LHCN-M2 (cell line): Measurements from ENCODE around the gene SMARCC1. TPM values are rescaled to one million over a fixed set of nuclear protein-coding genes. Genes with fewer than 3 reads are reported as not detected.
A peak's percentile ranks its signal among the peaks of the same experiment; 100 is the strongest.

Experiments used
- DNase-seq: peaks from one replicate; pipeline ENCODE4 v3.0.0-alpha.2; 2012; ENCODE audit warnings: low read depth
- total RNA-seq: library from RNA; depleted of rRNA; stranded (reverse); fragments of >200 nt; gene quantifications from 2 replicates; pipeline ENCODE4 v1.2.3, GENCODE V29; 2014

Gene SMARCC1
- total RNA-seq, 1 experiment from 2014 or later: 44.9 TPM

DNA sequence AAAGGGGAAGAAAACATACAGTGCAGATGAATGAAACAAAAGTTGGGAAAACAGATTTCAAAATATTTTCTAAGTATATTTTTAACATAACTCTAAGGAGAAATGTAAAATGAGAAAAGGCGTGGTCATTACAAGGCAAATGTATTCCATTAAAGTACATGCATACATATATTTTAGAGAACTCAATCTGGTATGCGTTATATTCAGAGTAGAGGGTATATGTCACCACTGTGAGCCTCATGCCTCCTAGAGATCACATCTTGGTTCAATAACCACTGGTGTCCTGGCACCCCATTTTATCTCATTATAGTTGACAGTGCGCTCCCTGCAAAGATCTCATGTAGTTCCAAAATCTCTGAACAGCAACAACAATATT lies 77.5 kb downstream of the SMARCC1 start:
- no peak for DNase-seq

- DNase-seq: no peak
Observed at GRCh38 chr3:47701388-47701787, 80.3 kb downstream of the SMARCC1 start.

GRCh38 chr3:47692158-47692557 lies 89.5 kb downstream of the SMARCC1 start:
- no peak for DNase-seq

GRCh38 chr3:47688488-47688887 lies 93.2 kb downstream of the SMARCC1 start:
- DNase-seq: no peak

DNA sequence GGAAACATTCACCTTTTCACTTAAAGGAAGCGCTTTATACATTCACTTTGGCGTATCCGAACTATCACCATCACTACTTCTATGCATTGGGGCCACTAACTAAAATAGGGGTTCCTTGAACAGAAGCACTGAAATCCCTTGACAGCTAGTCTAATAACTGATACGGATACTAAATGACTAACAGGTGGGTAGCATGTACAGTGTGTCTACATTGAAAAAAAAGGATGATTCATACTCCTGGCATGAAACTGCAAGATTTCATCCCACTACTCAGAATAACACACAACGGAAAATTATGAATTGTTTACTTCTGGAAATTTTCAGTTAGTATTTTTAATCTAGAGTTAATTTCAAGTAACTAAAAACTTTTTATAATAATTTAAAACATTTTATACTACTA lies 96.7 kb downstream of the SMARCC1 start:
- DNase-seq: peak; percentile 74

DNA sequence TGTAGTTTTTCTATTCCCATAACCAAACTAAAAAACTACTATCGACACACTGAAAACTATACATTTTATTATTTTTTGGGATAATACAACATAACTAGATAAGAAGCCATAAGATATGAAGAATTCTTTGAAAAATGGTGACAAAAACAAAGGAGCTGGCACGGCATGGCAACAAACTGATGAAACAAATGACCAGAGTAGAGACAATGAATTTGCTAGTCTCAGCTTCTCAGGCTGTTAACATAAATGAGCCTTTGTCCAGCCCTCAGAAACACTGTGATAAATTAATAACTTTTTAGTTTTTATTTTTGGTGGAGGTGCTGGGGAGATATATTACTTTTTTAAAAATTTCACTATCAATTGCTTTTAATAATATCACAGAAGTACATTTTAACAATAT lies 100.7 kb downstream of the SMARCC1 start:
- DNase-seq: no peak

- no peak for DNase-seq
Observed at GRCh38 chr3:47678446-47679338, 103.0 kb downstream of the SMARCC1 start.

- peak; percentile 38 for DNase-seq
Observed at GRCh38 chr3:47669026-47669749, 112.5 kb downstream of the SMARCC1 start.

- DNase-seq: no peak
Observed at GRCh38 chr3:47666118-47666517, 115.6 kb downstream of the SMARCC1 start.

- peak; percentile 51 for DNase-seq
Observed at GRCh38 chr3:47664519-47664918, 117.2 kb downstream of the SMARCC1 start.

DNA sequence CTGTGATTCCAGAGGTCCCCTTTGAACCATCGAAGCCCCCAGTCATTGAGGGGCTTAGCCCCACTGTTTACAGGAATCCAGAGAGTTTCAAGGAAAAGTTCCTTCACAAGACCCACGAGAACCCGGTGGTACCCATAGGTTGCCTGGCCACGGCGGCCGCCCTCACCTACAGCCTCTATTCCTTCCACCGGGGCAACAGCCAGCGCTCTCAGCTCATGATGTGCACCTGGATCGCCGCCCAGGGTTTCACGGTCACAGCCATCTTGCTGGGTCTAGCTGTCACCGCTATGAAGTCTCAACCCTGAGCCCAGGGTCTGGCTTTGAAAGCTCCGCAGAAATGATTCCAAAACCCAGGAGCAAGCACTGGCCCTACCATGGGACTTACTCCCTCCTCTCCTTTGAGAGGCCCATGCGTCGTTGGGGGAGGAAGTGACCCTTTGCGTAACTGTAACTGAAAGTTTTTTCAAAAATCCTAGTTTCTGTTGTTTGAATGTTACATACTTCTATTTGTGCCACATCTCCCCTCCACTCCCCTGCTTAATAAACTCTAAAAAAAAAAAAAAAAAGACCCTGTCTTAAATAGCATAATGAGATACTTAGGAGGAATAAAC lies 118.0 kb downstream of the SMARCC1 start:
- no peak for DNase-seq

DNA sequence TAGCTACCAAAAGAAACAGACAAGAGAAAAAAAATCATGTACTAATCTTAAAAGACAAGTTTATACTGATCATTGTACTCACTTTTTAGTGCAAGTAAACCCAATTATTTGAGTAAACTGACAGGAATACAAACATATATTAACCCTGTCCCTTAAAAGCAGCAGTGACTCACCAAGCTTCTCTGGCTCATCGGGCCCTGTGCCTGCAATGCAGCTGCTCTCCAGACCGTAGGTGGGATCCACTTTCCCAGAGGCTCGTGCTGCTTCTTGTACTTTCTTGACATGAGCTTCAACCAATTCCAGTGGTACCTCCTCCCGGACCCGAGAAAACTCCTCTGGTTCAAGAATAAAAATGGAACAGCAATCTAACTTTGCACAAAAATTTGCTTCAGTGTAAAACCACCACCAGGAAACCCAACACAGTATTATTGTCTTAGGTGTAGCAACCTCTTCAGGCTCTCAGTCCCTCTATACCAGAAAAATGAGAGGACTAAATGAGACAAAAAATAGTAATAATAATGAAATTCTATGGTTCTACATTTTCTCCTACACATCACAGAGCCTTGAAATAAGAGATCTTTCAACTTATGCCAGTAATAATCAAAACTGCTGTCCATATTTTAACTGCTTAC lies 120.5 kb downstream of the SMARCC1 start:
- peak; percentile 85 for DNase-seq

- DNase-seq: no peak
Observed at GRCh38 chr3:47658444-47658843, 123.2 kb downstream of the SMARCC1 start.

GRCh38 chr3:47652142-47652541 lies 129.6 kb downstream of the SMARCC1 start:
- peak; percentile 22 for DNase-seq

DNA sequence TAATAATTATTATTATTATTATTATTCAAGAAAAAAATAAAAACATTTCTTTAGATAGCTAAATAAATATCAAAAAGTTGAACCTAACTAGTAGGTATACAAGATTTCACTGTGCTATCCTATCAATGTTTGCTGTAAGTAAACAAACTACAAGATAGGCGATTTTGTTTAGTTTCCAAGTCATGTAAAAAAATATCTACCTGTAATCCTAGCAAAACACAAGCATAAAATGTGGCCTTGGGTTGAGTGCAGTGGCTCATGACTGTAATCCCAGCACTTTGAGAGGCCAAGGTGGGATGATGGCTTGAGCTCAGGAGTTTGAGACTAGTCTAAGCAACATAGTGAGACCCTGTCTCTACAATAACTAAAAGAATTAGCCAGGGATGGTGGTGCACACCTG lies 131.4 kb downstream of the SMARCC1 start:
- DNase-seq: no peak

- no peak for DNase-seq
Observed at GRCh38 chr3:47647550-47647949, 134.1 kb downstream of the SMARCC1 start.

- DNase-seq: no peak
Observed at GRCh38 chr3:47646362-47646761, 135.3 kb downstream of the SMARCC1 start.

- DNase-seq: no peak
Observed at GRCh38 chr3:47645551-47645950, 136.1 kb downstream of the SMARCC1 start.

DNA sequence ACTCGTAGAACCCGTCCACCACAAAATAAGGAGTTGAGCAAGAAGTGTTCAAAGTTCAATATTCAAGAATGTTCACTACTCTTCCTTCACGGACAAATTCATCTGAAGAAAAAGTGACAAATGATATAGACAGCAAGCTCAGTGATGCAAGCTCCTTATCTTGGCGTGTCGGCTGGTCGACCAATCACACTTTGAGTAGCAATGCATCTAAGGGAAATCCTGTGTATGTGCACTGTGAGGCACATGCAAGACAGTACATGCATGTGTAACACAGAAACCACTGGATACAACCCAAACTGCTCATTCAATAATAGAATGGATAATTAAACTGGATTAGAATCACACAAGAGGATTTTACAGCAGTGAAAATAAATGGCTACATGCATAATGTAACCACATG lies 138.6 kb downstream of the SMARCC1 start:
- no peak for DNase-seq

DNA sequence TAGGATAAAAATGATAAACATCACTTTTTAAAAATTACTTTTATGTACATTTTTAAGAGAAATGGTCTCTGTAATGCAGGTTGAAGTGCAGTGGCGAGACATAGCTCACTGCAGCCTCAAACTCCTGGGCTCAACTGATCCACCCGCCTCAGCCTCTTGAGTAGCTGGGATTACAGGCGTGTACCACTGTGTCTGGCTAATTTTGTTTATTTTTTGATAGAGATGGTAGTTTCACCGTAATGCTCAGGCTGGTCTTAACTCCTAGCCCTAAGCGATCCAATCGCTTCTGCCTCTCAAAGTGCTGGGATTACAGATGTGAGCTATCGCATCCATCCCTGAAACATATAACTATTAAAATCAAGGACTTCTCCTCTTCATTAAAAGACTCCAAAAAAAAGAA lies 140.0 kb downstream of the SMARCC1 start:
- no peak for DNase-seq

GRCh38 chr3:47636921-47637320 lies 144.8 kb downstream of the SMARCC1 start:
- DNase-seq: no peak

DNA sequence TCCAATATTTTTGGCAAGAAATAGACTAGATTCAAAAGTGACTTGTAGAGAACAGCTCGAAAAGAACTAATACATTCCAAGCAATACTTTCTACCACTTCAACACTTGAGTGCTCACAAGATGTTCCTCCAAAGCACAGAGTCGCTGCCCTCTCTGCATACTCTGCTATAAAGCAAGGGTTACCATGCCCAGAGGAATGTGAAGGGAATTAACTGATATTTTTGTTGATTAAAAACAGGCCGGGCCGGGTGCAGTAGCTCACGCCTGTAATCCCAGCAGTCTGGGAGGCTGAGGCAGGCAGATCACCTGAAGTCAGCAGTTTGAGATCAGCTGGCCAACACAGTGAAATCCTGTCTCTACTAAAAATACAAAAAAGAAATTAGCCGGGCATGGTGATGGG lies 145.5 kb downstream of the SMARCC1 start:
- DNase-seq: no peak
